SK-N-SH (cell line): ENCODE results near the gene TGFBR3. TPM values are rescaled to one million over a fixed set of nuclear protein-coding genes. Genes with fewer than 3 reads are reported as not detected.

ENCODE experiments used
- CTCF ChIA-PET: fragments of 300-600, 350-600 bp; formaldehyde crosslinking; extraction: SDS; loops from one replicate; lab custom pipeline; 2021; lab: Yijun Ruan, JAX
- POLR2A ChIA-PET: fragments of 350-600 bp; sonication (Branson Sonifier 250); formaldehyde crosslinking; extraction: SDS; loops from one replicate; lab custom pipeline; 2020; ENCODE audit warnings: antibody characterized with exemption, inconsistent platforms; lab: Yijun Ruan, JAX
- DNase-seq: peaks from one replicate; pipeline ENCODE4 v3.0.0; 2012
- H2AFZ ChIP-seq: fragments of 200-600 bp; sonication (generic); 2 replicates; pipeline ENCODE4 v1.8.1; 2016; ENCODE audit warnings: antibody characterized with exemption, mild to moderate bottlenecking, low read depth
- H3F3A ChIP-seq: fragments of 200-600 bp; sonication (generic); replicated peaks from 2 replicates; pipeline ENCODE3; 2016; ENCODE audit warnings: antibody characterized with exemption, mild to moderate bottlenecking; ENCODE audit not compliant: insufficient read depth
- H3K27ac ChIP-seq, 2 experiments: fragments of 200-500 bp in 1 of 2; fragments of 200-600 bp in 1 of 2; sonication (Bioruptor generic) in 1 of 2; sonication (generic), shearing (Covaris generic) in 1 of 2; 2 replicates each; pipeline versions ENCODE4 v1.5.1 to v1.6.1; 2014 to 2016; ENCODE audit warnings: low read depth in 2 of 2, inconsistent platforms in 1 of 2, low read length in 1 of 2, mild to moderate bottlenecking in 1 of 2, mixed read lengths in 1 of 2
- H3K27me3 ChIP-seq: fragments of 200-600 bp; sonication (generic), shearing (Covaris generic); 2 replicates; pipeline ENCODE4 v1.6.1; 2016; ENCODE audit warnings: mixed run types; ENCODE audit not compliant: insufficient read depth
- H3K36me3 ChIP-seq, 2 experiments: fragments of 200-500 bp in 1 of 2; fragments of 200-600 bp in 1 of 2; sonication (Bioruptor generic) in 1 of 2; sonication (generic) in 1 of 2; replicated peaks in 1 of 2; 2 replicates each; pipeline versions ENCODE3 to v1.5.1; 2014 to 2016; ENCODE audit warnings: low read length in 1 of 2, mild to moderate bottlenecking in 1 of 2; ENCODE audit not compliant: insufficient read depth in 2 of 2, control insufficient read depth in 1 of 2
- H3K4me1 ChIP-seq, 2 experiments: fragments of 200-500 bp in 1 of 2; fragments of 200-600 bp in 1 of 2; sonication (Bioruptor generic) in 1 of 2; sonication (generic), shearing (Covaris generic) in 1 of 2; 2 replicates each; pipeline versions ENCODE4 v1.5.1 to v1.6.1; 2014 to 2016; ENCODE audit warnings: low read depth in 1 of 2, low read length in 1 of 2, mixed run types in 1 of 2; ENCODE audit not compliant: insufficient read depth in 2 of 2, control insufficient read depth in 1 of 2
- H3K4me2 ChIP-seq: fragments of 200-600 bp; sonication (generic), shearing (Covaris generic); 2 replicates; pipeline ENCODE4 v1.6.1; 2017; ENCODE audit warnings: mixed run types
- H3K4me3 ChIP-seq, 2 experiments: fragments of 200-500 bp in 1 of 2; fragments of 200-600 bp in 1 of 2; sonication (Bioruptor generic) in 1 of 2; sonication (generic), shearing (Covaris generic) in 1 of 2; 2 replicates each; pipeline versions ENCODE4 v1.5.1 to v1.8.1; 2014 to 2016; ENCODE audit warnings: low read depth in 2 of 2, inconsistent platforms in 1 of 2, low read length in 1 of 2, mild to moderate bottlenecking in 1 of 2, mixed read lengths in 1 of 2, moderate library complexity in 1 of 2
- H3K79me2 ChIP-seq: fragments of 200-600 bp; sonication (generic); 2 replicates; pipeline ENCODE4 v1.8.1; 2017; ENCODE audit warnings: mild to moderate bottlenecking; ENCODE audit not compliant: insufficient read depth
- H3K9ac ChIP-seq: fragments of 200-600 bp; sonication (generic); 2 replicates; pipeline ENCODE4 v1.6.1; 2017; ENCODE audit warnings: mixed run types
- H3K9me2 ChIP-seq: fragments of 200-600 bp; sonication (generic); 2 replicates; pipeline ENCODE4 v1.6.1; 2017; ENCODE audit warnings: mixed run types
- H3K9me3 ChIP-seq: fragments of 200-600 bp; sonication (generic); 2 replicates; pipeline ENCODE4 v1.6.1; 2017; ENCODE audit warnings: mixed run types, mild to moderate bottlenecking, moderate library complexity
- H4K20me1 ChIP-seq: fragments of 200-600 bp; sonication (generic); 2 replicates; pipeline ENCODE4 v1.6.1; 2017; ENCODE audit warnings: mild to moderate bottlenecking, mixed run types; ENCODE audit not compliant: insufficient read depth
- EZH2phosphoT487 ChIP-seq: fragments of 200-600 bp; sonication (generic); IDR thresholded peaks from 2 replicates; pipeline ENCODE4 v1.6.1; 2017; ENCODE audit warnings: low read depth, mixed run types, mild to moderate bottlenecking, antibody characterized with exemption, moderate library complexity, borderline replicate concordance
- FOXM1 ChIP-seq: IDR thresholded peaks from 2 replicates; pipeline ENCODE4 v1.4.0; 2012; ENCODE audit warnings: low read depth, mild to moderate bottlenecking
- GATA2 ChIP-seq: sonication (generic); formaldehyde crosslinking; IDR thresholded peaks from 2 replicates; pipeline ENCODE4 v1.5.0; 2020; ENCODE audit warnings: mild to moderate bottlenecking, missing genetic modification reagents
- JUND ChIP-seq: IDR thresholded peaks from 2 replicates; pipeline ENCODE4 v1.4.0; 2012
- NRF1 ChIP-seq: IDR thresholded peaks from 2 replicates; pipeline ENCODE4 v1.6.1; 2012; ENCODE audit warnings: low read depth, mild to moderate bottlenecking, low read length
- POLR2AphosphoS5 ChIP-seq: IDR thresholded peaks from 2 replicates; pipeline ENCODE4 v1.6.1; 2012; ENCODE audit warnings: low read depth, low read length
- RAD21 ChIP-seq: IDR thresholded peaks from 2 replicates; pipeline ENCODE4 v1.6.1; 2012; ENCODE audit warnings: mild to moderate bottlenecking, low read length
- RFX5 ChIP-seq: IDR thresholded peaks from 2 replicates; pipeline ENCODE4 v1.6.1; 2012; ENCODE audit warnings: mild to moderate bottlenecking, improper control_type of control experiment, low read length
- SIN3A ChIP-seq: IDR thresholded peaks from 2 replicates; pipeline ENCODE4 v1.6.1; 2012; ENCODE audit warnings: low read depth, mild to moderate bottlenecking, low read length, moderate library complexity, borderline replicate concordance
- TAF1 ChIP-seq: IDR thresholded peaks from 2 replicates; pipeline ENCODE4 v1.6.1; 2012; ENCODE audit warnings: low read depth, mild to moderate bottlenecking, low read length, moderate library complexity, borderline replicate concordance
- TEAD4 ChIP-seq: IDR thresholded peaks from 2 replicates; pipeline ENCODE4 v1.4.0; 2012; ENCODE audit warnings: mild to moderate bottlenecking, borderline replicate concordance; ENCODE audit not compliant: insufficient read depth
- WGBS: methylation state at CpG from one replicate; pipeline ENCODE4 v1.1.6; 2017; ENCODE audit warnings: low lambda C conversion rate; 5-methylcytosine and 5-hydroxymethylcytosine counted together
- polyA plus RNA-seq, 3 experiments: library from polyadenylated mRNA; depleted of rRNA; stranded (reverse); fragments of >200 nt; gene quantifications; 2 replicates each; pipeline ENCODE4 v1.2.3, GENCODE V29; 2012
- TF ChIP-seq, protein P1 (sequence below): fragments of 200-600 bp; sonication (generic); IDR thresholded peaks from 2 replicates; pipeline ENCODE4 v1.6.1; 2017; ENCODE audit warnings: antibody characterized with exemption, mild to moderate bottlenecking, moderate library complexity
- TF ChIP-seq, protein P2 (sequence below): fragments of 150-350 bp; IDR thresholded peaks from 2 replicates; pipeline ENCODE4 v1.6.1; 2016; ENCODE audit warnings: mild to moderate bottlenecking, low read depth, low read length
- TF ChIP-seq, protein P3 (sequence below): IDR thresholded peaks from 2 replicates; pipeline ENCODE4 v1.4.0; 2012; ENCODE audit warnings: low read depth, borderline replicate concordance
- TF ChIP-seq, protein P4 (sequence below): IDR thresholded peaks from 2 replicates; pipeline ENCODE4 v1.6.1; 2012; ENCODE audit warnings: mild to moderate bottlenecking, low read depth, low read length, moderate library complexity

Gene TGFBR3
- polyA plus RNA-seq, 1 of the 3 experiments (the other 2 are of a cell fraction) = 0.07 TPM

DNA sequence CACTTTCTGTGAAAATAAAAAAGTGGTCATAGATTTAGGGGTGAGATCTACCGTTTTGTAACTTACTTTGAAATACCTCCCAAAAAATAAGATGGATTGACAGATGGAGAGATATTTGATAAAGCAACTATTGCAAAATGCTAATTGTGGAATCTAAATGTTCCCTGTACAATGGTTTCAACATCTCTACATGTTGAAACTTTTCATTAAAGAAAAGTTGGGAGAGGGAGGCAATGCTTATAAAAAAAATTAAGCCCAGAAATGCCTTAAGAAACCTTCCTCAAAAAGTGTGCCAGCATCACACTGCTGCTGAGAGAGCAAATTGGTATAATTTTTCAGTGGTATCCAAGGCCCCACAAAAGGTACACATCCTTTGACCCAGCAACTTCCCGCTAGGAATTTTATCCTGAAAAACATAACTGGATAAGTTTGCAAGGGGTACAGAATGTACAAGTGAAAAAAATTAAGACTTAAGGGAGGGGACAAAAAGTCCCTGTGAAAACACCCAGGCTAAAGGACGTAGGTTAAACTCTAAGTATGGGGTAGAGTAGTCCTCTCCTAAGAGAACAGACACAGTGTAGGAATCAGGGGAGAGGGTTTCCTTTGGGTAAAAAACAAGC is 84.3 kb downstream of the TGFBR3 start:
- no peak for DNase-seq
- peaks cover 55% of the 10 kb centered on the region; the same call in 1 of the 2 replicates for H3K27me3 ChIP-seq
- POLR2A ChIA-PET = no interaction called here
- no peaks in the 10 kb centered on the region for H3F3A ChIP-seq
- H3K4me1 ChIP-seq = no peaks in the 10 kb centered on the region; a peak in 1 of 4 replicates
- H3K36me3 ChIP-seq = no peaks in the 10 kb centered on the region
- H3K9me3 ChIP-seq = no peaks in the 10 kb centered on the region
- WGBS = 11% methylated on average over 3 of the region's 3 CpGs
- no peak overlapping the region for H3K27ac ChIP-seq
- no peaks in the 10 kb centered on the region for H3K79me2 ChIP-seq
- H3K4me3 ChIP-seq = no peak overlapping the region
- H3K9ac ChIP-seq = no peak overlapping the region
- no peaks in the 10 kb centered on the region for H3K9me2 ChIP-seq
- CTCF ChIA-PET = no interaction called here
- no peak overlapping the region for H3K4me2 ChIP-seq
- TF ChIP-seq RFX5 (no peak), SIN3A (no peak), EZH2phosphoT487 (no peak), POLR2AphosphoS5 (no peak), GATA2 (CRISPR knock-in tag) (no peak)
- TF ChIP-seq, protein P1, sequence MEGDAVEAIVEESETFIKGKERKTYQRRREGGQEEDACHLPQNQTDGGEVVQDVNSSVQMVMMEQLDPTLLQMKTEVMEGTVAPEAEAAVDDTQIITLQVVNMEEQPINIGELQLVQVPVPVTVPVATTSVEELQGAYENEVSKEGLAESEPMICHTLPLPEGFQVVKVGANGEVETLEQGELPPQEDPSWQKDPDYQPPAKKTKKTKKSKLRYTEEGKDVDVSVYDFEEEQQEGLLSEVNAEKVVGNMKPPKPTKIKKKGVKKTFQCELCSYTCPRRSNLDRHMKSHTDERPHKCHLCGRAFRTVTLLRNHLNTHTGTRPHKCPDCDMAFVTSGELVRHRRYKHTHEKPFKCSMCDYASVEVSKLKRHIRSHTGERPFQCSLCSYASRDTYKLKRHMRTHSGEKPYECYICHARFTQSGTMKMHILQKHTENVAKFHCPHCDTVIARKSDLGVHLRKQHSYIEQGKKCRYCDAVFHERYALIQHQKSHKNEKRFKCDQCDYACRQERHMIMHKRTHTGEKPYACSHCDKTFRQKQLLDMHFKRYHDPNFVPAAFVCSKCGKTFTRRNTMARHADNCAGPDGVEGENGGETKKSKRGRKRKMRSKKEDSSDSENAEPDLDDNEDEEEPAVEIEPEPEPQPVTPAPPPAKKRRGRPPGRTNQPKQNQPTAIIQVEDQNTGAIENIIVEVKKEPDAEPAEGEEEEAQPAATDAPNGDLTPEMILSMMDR = no peak
- H4K20me1 ChIP-seq = no peaks in the 10 kb centered on the region
- no peak overlapping the region for H2AFZ ChIP-seq

DNA sequence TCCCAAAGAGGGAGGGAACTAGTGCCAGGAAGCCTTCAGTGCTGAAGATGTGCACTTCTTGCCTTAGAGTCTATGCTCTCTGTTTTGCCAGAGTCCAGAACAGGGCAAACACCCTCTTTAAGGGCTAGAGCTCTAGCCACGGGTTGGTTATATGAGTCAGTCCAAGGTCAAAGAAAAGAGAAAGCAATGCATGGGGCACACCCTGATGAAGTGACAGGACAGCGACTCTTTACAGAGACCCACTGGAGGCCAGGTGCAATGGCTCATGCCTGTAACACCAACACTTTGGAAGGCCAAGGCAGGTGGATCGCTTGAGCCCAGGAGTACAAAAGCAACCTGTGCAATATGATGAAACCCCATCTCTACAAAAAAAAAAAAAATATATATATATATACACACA is 86.1 kb downstream of the TGFBR3 start:
- ChIA-PET CTCF (interaction anchor here (1.1 kb wide), 1 partner anchor 479 kb away, joined by 4 read pairs; no protein-coding TSS in a partner anchor), POLR2A (no interaction called here)
- H3K27me3 ChIP-seq = peaks cover 52% of the 10 kb centered on the region; the same call in 1 of the 2 replicates
- no peaks in the 10 kb centered on the region for H4K20me1 ChIP-seq
- H3K4me1 ChIP-seq = no peaks in the 10 kb centered on the region
- no peak overlapping the region for H2AFZ ChIP-seq
- no peak overlapping the region for H3K27ac ChIP-seq
- H3K9me2 ChIP-seq = no peaks in the 10 kb centered on the region
- DNase-seq = no peak
- no peak overlapping the region for H3K9ac ChIP-seq
- no peaks in the 10 kb centered on the region for H3F3A ChIP-seq
- H3K9me3 ChIP-seq = no peaks in the 10 kb centered on the region
- H3K4me2 ChIP-seq = no peak overlapping the region
- no peaks in the 10 kb centered on the region for H3K79me2 ChIP-seq
- WGBS = 6% methylated on average over 3 of the region's 3 CpGs
- H3K4me3 ChIP-seq = no peak overlapping the region
- H3K36me3 ChIP-seq = no peaks in the 10 kb centered on the region
- no peak for TF ChIP-seq TAF1
- TF ChIP-seq, protein P1 = no peak
- no peak for TF ChIP-seq RAD21
- TF ChIP-seq TEAD4 = no peak
- TF ChIP-seq RFX5 = no peak
- TF ChIP-seq JUND = no peak
- TF ChIP-seq, protein P2, sequence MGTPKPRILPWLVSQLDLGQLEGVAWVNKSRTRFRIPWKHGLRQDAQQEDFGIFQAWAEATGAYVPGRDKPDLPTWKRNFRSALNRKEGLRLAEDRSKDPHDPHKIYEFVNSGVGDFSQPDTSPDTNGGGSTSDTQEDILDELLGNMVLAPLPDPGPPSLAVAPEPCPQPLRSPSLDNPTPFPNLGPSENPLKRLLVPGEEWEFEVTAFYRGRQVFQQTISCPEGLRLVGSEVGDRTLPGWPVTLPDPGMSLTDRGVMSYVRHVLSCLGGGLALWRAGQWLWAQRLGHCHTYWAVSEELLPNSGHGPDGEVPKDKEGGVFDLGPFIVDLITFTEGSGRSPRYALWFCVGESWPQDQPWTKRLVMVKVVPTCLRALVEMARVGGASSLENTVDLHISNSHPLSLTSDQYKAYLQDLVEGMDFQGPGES = no peak
- no peak for TF ChIP-seq NRF1
- TF ChIP-seq, protein P3, sequence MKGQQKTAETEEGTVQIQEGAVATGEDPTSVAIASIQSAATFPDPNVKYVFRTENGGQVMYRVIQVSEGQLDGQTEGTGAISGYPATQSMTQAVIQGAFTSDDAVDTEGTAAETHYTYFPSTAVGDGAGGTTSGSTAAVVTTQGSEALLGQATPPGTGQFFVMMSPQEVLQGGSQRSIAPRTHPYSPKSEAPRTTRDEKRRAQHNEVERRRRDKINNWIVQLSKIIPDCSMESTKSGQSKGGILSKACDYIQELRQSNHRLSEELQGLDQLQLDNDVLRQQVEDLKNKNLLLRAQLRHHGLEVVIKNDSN = no peak
- no peak for TF ChIP-seq FOXM1
- TF ChIP-seq, protein P4, sequence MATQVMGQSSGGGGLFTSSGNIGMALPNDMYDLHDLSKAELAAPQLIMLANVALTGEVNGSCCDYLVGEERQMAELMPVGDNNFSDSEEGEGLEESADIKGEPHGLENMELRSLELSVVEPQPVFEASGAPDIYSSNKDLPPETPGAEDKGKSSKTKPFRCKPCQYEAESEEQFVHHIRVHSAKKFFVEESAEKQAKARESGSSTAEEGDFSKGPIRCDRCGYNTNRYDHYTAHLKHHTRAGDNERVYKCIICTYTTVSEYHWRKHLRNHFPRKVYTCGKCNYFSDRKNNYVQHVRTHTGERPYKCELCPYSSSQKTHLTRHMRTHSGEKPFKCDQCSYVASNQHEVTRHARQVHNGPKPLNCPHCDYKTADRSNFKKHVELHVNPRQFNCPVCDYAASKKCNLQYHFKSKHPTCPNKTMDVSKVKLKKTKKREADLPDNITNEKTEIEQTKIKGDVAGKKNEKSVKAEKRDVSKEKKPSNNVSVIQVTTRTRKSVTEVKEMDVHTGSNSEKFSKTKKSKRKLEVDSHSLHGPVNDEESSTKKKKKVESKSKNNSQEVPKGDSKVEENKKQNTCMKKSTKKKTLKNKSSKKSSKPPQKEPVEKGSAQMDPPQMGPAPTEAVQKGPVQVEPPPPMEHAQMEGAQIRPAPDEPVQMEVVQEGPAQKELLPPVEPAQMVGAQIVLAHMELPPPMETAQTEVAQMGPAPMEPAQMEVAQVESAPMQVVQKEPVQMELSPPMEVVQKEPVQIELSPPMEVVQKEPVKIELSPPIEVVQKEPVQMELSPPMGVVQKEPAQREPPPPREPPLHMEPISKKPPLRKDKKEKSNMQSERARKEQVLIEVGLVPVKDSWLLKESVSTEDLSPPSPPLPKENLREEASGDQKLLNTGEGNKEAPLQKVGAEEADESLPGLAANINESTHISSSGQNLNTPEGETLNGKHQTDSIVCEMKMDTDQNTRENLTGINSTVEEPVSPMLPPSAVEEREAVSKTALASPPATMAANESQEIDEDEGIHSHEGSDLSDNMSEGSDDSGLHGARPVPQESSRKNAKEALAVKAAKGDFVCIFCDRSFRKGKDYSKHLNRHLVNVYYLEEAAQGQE = no peak
